Ishikawa (cell line): ENCODE results near the gene CELA2B.

Source experiments
- CEBPB ChIP-seq: IDR thresholded peaks from 2 replicates; pipeline ENCODE4 v1.6.1; 2012
- CREB1 ChIP-seq: IDR thresholded peaks from 2 replicates; pipeline ENCODE4 v1.6.1; 2012; ENCODE audit warnings: low read depth
- EGR1 ChIP-seq: IDR thresholded peaks from 2 replicates; pipeline ENCODE4 v1.6.1; 2012
- EP300 ChIP-seq: IDR thresholded peaks from 2 replicates; pipeline ENCODE4 v1.6.1; 2012; ENCODE audit warnings: borderline replicate concordance
- FOXM1 ChIP-seq: IDR thresholded peaks from 2 replicates; pipeline ENCODE4 v1.6.1; 2012; ENCODE audit warnings: low read depth, borderline replicate concordance
- NFIC ChIP-seq: IDR thresholded peaks from 2 replicates; pipeline ENCODE4 v1.6.1; 2012
- RAD21 ChIP-seq: IDR thresholded peaks from 2 replicates; pipeline ENCODE4 v1.6.1; 2012; ENCODE audit warnings: low read depth
- TAF1 ChIP-seq: IDR thresholded peaks from 2 replicates; pipeline ENCODE4 v1.6.1; 2012; ENCODE audit warnings: low read depth, mild to moderate bottlenecking
- TCF12 ChIP-seq: IDR thresholded peaks from 2 replicates; pipeline ENCODE4 v1.6.1; 2012; ENCODE audit warnings: low read depth
- TEAD4 ChIP-seq: IDR thresholded peaks from 2 replicates; pipeline ENCODE4 v1.6.1; 2012
- YY1 ChIP-seq: IDR thresholded peaks from 2 replicates; pipeline ENCODE4 v1.6.1; 2012; ENCODE audit warnings: low read depth
- ZBTB7A ChIP-seq: IDR thresholded peaks from 2 replicates; pipeline ENCODE4 v1.6.1; 2012; ENCODE audit warnings: low read depth
- TF ChIP-seq, protein P1 (sequence below): IDR thresholded peaks from 2 replicates; pipeline ENCODE4 v1.6.1; 2012
- TF ChIP-seq, protein P2 (sequence below): IDR thresholded peaks from 2 replicates; pipeline ENCODE4 v1.6.1; 2012; ENCODE audit warnings: low read depth, mild to moderate bottlenecking
- TF ChIP-seq, protein P3 (sequence below): IDR thresholded peaks from 2 replicates; pipeline ENCODE4 v1.6.1; 2012

CELA2B gene

DNA sequence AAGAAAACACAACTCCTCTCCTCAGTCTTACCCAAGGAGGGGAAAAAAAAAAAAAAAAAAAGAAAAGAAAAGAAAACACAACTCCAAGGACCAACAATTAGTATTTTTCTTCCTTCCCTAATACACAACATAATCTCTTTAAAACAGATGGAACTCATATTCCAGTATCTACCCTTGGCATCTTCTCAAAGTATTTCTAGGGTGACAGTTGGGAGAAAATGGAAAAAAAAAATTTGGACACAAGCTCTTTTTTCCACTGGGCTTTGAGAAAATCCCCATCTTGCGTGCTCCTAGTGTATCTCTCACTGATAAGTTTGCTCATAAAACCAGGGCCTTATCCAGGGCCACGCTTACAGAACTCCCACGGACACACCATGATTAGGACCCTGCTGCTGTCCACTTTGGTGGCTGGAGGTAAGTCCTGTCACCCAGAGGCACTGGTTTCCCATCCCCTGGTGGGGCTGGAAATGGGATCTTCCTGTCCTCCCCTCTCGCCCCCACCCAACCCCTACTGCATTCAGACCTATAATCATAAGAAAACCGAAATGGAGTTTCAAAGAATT lies at the start of gene CELA2B:
Gene CELA2B (plus strand): TSS at position 353 of the 563 bp plus-strand sequence. CDS start 22 bp downstream, at position 375.
- TF ChIP-seq, protein P1, sequence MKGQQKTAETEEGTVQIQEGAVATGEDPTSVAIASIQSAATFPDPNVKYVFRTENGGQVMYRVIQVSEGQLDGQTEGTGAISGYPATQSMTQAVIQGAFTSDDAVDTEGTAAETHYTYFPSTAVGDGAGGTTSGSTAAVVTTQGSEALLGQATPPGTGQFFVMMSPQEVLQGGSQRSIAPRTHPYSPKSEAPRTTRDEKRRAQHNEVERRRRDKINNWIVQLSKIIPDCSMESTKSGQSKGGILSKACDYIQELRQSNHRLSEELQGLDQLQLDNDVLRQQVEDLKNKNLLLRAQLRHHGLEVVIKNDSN: no peak
- no peak for TF ChIP-seq EGR1
- TF ChIP-seq YY1: no peak

DNA sequence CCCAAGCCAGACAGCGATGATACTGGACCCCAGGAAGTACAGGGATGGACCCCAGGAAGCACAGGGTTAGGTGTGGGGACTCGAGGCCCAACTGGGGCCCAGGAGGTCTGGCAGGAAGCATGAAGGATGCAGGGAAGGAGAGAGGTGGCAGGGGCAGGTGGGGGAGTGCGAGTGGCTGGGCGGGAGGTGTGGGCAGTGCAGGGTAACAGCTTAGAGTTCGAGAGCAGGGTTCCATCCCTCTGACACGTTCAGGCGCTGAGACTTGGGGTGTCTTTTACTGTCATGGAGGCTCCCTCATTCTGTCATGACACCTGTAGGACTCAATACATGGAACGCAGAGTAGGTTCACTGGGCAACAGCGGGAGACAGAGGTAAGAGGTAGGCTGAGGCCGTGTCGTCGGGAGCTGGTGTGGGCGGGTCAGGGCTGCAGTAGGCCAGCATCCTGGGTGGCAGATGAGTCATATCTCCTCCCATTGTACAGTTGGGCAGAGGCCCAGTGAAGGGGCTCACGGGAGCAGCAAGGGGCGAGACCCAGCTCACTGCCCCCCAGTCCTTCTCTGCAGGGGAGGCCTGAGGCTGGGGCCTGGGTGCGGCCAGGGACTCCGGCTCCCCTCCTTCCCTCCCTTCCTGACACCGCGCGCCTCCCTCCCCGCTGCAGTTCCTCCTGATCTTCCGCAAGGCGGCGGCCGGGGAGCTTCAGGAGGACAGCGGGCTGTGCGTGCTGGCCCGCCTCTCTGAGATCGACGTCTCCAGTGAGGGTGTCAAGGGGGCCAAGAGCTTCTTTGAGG lies 49.2 kb upstream of the CELA2B start:
- TF ChIP-seq EGR1 (no peak), ZBTB7A (0 out of 2 replicates have a peak, but pooled peaks have one; percentile 14)

DNA sequence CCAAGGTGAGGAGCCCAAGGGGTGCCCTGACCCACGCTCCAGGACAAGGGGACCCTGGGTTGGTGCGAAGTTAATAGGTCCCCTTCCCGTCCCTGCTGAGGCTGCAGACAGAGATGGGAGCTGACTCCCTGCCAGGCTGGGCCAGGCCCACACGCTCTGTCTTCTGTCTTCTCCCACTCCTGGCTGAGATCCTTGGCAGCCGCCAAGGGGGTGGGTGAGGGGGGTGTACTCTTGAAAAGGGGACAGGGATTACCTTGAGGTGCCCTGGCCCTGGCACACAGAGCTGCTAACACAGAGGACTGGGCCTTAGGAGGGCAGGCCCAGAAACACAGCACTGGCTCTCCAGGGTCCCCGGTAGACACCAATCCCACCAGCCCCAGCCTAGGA lies 48.6 kb upstream of the CELA2B start:
- 0 out of 2 replicates have a peak, but pooled peaks have one; percentile 15 for TF ChIP-seq ZBTB7A
- no peak for TF ChIP-seq NFIC
- TF ChIP-seq, protein P2, sequence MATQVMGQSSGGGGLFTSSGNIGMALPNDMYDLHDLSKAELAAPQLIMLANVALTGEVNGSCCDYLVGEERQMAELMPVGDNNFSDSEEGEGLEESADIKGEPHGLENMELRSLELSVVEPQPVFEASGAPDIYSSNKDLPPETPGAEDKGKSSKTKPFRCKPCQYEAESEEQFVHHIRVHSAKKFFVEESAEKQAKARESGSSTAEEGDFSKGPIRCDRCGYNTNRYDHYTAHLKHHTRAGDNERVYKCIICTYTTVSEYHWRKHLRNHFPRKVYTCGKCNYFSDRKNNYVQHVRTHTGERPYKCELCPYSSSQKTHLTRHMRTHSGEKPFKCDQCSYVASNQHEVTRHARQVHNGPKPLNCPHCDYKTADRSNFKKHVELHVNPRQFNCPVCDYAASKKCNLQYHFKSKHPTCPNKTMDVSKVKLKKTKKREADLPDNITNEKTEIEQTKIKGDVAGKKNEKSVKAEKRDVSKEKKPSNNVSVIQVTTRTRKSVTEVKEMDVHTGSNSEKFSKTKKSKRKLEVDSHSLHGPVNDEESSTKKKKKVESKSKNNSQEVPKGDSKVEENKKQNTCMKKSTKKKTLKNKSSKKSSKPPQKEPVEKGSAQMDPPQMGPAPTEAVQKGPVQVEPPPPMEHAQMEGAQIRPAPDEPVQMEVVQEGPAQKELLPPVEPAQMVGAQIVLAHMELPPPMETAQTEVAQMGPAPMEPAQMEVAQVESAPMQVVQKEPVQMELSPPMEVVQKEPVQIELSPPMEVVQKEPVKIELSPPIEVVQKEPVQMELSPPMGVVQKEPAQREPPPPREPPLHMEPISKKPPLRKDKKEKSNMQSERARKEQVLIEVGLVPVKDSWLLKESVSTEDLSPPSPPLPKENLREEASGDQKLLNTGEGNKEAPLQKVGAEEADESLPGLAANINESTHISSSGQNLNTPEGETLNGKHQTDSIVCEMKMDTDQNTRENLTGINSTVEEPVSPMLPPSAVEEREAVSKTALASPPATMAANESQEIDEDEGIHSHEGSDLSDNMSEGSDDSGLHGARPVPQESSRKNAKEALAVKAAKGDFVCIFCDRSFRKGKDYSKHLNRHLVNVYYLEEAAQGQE: no peak
- no peak for TF ChIP-seq EGR1
- no peak for TF ChIP-seq YY1
- no peak for TF ChIP-seq FOXM1
- no peak for TF ChIP-seq TAF1

DNA sequence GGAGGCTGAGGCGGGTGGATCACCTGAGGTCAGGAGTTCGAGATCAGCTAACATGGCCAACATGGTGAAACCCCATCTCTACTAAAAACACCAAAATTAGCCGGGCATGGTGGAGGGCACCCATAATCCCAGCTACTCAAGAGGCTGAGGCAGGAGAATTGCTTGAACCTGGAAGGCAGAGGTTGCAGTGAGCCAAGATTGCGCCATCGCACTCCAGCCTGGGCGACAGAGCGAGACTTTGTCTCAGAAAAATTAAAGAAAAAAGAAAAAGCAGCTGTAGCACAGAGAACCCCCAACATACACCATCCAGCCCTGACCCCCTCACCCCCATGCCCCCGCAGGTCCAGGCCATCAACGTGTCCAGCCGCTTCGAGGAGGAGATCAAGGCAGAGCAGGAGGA lies 47.7 kb upstream of the CELA2B start:
- TF ChIP-seq CEBPB: peak; percentile 67

DNA sequence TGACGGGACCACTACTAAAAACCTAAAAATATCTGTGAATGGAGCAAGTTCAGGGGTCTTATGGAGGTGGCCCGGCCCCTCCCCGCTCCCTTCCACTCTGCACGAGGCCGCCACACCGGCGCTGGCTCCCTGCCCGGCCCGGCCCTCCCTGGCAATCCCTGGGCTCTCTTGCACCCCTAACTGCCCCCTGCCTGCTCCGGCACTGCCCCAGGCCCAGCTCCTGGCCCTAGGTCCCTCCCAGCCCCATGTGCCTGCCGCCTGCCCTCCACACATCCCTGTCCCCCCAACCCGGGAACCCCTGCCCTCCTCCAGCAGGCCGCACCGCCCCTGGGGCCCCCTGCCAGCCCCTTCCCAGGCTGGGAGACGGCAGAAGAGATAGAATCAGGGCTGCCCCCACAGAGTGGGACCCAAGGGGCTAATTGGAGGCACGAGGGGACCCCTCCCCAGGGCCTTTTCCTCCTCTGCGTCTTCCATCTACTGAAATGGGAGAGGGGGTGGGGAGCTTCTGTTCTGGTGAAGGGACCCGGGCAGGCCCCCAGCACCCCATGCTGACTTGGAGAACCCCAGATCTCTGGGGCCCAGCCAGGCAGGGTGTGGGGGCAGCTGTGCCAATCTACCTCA lies 47.0 kb upstream of the CELA2B start:
- TF ChIP-seq EP300 (no peak), RAD21 (no peak), TEAD4 (no peak), FOXM1 (no peak), CEBPB (no peak), NFIC (no peak), CREB1 (no peak), EGR1 (no peak), TCF12 (no peak), ZBTB7A (no peak), TAF1 (no peak), YY1 (no peak)
- TF ChIP-seq, protein P3, sequence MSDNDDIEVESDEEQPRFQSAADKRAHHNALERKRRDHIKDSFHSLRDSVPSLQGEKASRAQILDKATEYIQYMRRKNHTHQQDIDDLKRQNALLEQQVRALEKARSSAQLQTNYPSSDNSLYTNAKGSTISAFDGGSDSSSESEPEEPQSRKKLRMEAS: no peak
- TF ChIP-seq, protein P1: no peak
- TF ChIP-seq, protein P2: no peak

DNA sequence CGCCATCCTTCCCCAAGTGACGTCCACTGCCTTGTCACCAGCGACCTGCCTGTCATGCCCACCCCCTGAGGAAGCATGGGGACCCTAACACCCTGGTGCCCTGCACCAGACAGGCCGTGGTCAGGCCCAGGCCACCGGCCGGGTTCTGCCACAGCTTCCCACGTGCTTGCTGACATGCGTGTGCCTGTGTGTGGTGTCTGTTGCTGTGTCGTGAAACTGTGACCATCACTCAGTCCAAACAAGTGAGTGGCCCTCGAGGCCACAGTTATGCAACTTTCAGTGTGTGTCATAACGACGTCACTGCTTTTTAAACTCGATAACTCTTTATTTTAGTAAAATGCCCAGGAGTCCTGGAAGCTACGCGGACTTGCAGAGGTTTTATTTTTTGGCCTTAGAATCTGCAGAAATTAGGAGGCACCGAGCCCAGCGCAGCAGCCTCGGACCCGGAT lies 46.2 kb upstream of the CELA2B start:
- TF ChIP-seq, protein P2: no peak
- TF ChIP-seq YY1 (no peak), TEAD4 (no peak), CREB1 (no peak)
- TF ChIP-seq, protein P3: no peak
- TF ChIP-seq, protein P1: no peak
